H9 (cell line): ENCODE data around the gene CMPK2. TPM values are rescaled to one million over a fixed set of nuclear protein-coding genes. Genes with fewer than 3 reads are reported as not detected.

Experiments used
- DNase-seq: peaks from one replicate; pipeline ENCODE4 v3.0.0-alpha.2; 2017
- H2AFZ ChIP-seq: one replicate; pipeline ENCODE4 v1.6.1; 2013; ENCODE audit warnings: mild to moderate bottlenecking, low read length, control low read depth, moderate library complexity
- H2AK5ac ChIP-seq: 2 replicates; pipeline ENCODE4 v1.6.1; 2013; ENCODE audit warnings: low read length, control low read depth, mixed read lengths; ENCODE audit not compliant: insufficient read length
- H2BK120ac ChIP-seq: one replicate; pipeline ENCODE4 v1.6.1; 2013; ENCODE audit warnings: low read depth, mild to moderate bottlenecking, low read length, control low read depth, inconsistent platforms; ENCODE audit not compliant: poor library complexity, severe bottlenecking
- H2BK12ac ChIP-seq: 2 replicates; pipeline ENCODE4 v1.6.1; 2013; ENCODE audit warnings: low read length, control low read depth, mixed read lengths, low read depth; ENCODE audit not compliant: insufficient read length
- H2BK15ac ChIP-seq: 2 replicates; pipeline ENCODE4 v1.6.1; 2013; ENCODE audit warnings: low read depth, low read length, control low read depth
- H2BK20ac ChIP-seq: one replicate; pipeline ENCODE4 v1.6.1; 2013; ENCODE audit warnings: low read depth, mild to moderate bottlenecking, low read length, control low read depth, inconsistent platforms; ENCODE audit not compliant: poor library complexity, severe bottlenecking
- H2BK5ac ChIP-seq: 2 replicates; pipeline ENCODE4 v1.6.1; 2013; ENCODE audit warnings: low read length, control low read depth, mixed read lengths; ENCODE audit not compliant: insufficient read length
- H3K14ac ChIP-seq: 2 replicates; pipeline ENCODE4 v1.6.1; 2013; ENCODE audit warnings: low read length, control low read depth; ENCODE audit not compliant: insufficient read depth
- H3K18ac ChIP-seq: 2 replicates; pipeline ENCODE4 v1.6.1; 2013; ENCODE audit warnings: low read depth, mild to moderate bottlenecking, mixed read lengths, low read length, control low read depth; ENCODE audit not compliant: insufficient read length
- H3K23ac ChIP-seq: 2 replicates; pipeline ENCODE4 v1.6.1; 2013; ENCODE audit warnings: low read length, control low read depth, mixed read lengths, low read depth; ENCODE audit not compliant: insufficient read length
- H3K23me2 ChIP-seq: 2 replicates; pipeline ENCODE4 v1.6.1; 2013; ENCODE audit warnings: low read depth, mild to moderate bottlenecking, mixed read lengths, low read length, control low read depth; ENCODE audit not compliant: insufficient read length, poor library complexity, severe bottlenecking
- H3K27ac ChIP-seq: 2 replicates; pipeline ENCODE4 v1.5.1; 2013; ENCODE audit warnings: low read length, control low read depth, mixed read lengths, low read depth; ENCODE audit not compliant: insufficient read length
- H3K27me3 ChIP-seq: 2 replicates; pipeline ENCODE4 v1.6.1; 2013; ENCODE audit warnings: low read length, control low read depth, inconsistent platforms; ENCODE audit not compliant: insufficient read depth
- H3K4ac ChIP-seq: 2 replicates; pipeline ENCODE4 v1.6.1; 2013; ENCODE audit warnings: low read depth, mild to moderate bottlenecking, control low read depth, inconsistent platforms, low read length, moderate library complexity
- H3K4me1 ChIP-seq: 2 replicates; pipeline ENCODE4 v1.6.1; 2013; ENCODE audit warnings: low read length, control low read depth, inconsistent platforms; ENCODE audit not compliant: insufficient read depth
- H3K4me2 ChIP-seq: 2 replicates; pipeline ENCODE4 v1.6.1; 2013; ENCODE audit warnings: low read length, control low read depth, mixed read lengths; ENCODE audit not compliant: insufficient read length, insufficient read depth
- H3K56ac ChIP-seq: 2 replicates; pipeline ENCODE4 v1.6.1; 2013; ENCODE audit warnings: low read depth, mild to moderate bottlenecking, mixed read lengths, low read length, control low read depth; ENCODE audit not compliant: insufficient read length
- H3K79me1 ChIP-seq: 2 replicates; pipeline ENCODE4 v1.6.1; 2013; ENCODE audit warnings: low read depth, mild to moderate bottlenecking, moderate library complexity, low read length, control low read depth, inconsistent platforms; ENCODE audit not compliant: insufficient read depth, poor library complexity, severe bottlenecking
- H3K79me2 ChIP-seq: 2 replicates; pipeline ENCODE4 v1.6.1; 2013; ENCODE audit warnings: low read length, control low read depth, inconsistent platforms; ENCODE audit not compliant: insufficient read depth
- H3K9ac ChIP-seq: 2 replicates; pipeline ENCODE4 v1.6.1; 2013; ENCODE audit warnings: low read length, control low read depth, mixed read lengths; ENCODE audit not compliant: insufficient read length; ENCODE audit errors: extremely low read depth
- H3K9me3 ChIP-seq: one replicate; pipeline ENCODE4 v1.6.1; 2013; ENCODE audit warnings: low read depth, low read length, inconsistent platforms; ENCODE audit not compliant: control insufficient read depth
- H3T11ph ChIP-seq: one replicate; pipeline ENCODE4 v1.6.1; 2013; ENCODE audit warnings: mild to moderate bottlenecking, low read length, control low read depth, inconsistent platforms
- H4K20me1 ChIP-seq: one replicate; pipeline ENCODE4 v1.6.1; 2013; ENCODE audit not compliant: control insufficient read depth, insufficient read length, insufficient read depth
- H4K5ac ChIP-seq: 2 replicates; pipeline ENCODE4 v1.6.1; 2013; ENCODE audit warnings: low read depth, mild to moderate bottlenecking, mixed read lengths, low read length, control low read depth; ENCODE audit not compliant: insufficient read length
- H4K8ac ChIP-seq: replicated peaks from 2 replicates; pipeline ENCODE4 v1.6.1; 2013; ENCODE audit warnings: low read length, control low read depth, mixed read lengths, low read depth; ENCODE audit not compliant: insufficient read length
- H4K91ac ChIP-seq: 2 replicates; pipeline ENCODE4 v1.6.1; 2013; ENCODE audit warnings: low read depth, mild to moderate bottlenecking, moderate library complexity, mixed read lengths, low read length, control low read depth; ENCODE audit not compliant: insufficient read length
- H3K27ac Mint-ChIP-seq, 3 experiments: 2 replicates in 2 of 3; 3 replicates in 1 of 3; pipeline ENCODE4 v1.8.0; 2020 to 2021; ENCODE audit warnings: mixed read lengths in 3 of 3, mild to moderate bottlenecking in 1 of 3, moderate library complexity in 1 of 3
- H3K27me3 Mint-ChIP-seq: 2 replicates; pipeline ENCODE4 v1.8.0; 2021; ENCODE audit warnings: low read depth, mild to moderate bottlenecking, moderate library complexity, mixed read lengths
- H3K36me3 Mint-ChIP-seq, 3 experiments: 2 replicates in 2 of 3; 3 replicates in 1 of 3; pipeline ENCODE4 v1.8.0; 2020 to 2021; ENCODE audit warnings: low read depth in 3 of 3, mixed read lengths in 3 of 3; ENCODE audit not compliant: insufficient read depth in 1 of 3
- H3K4me1 Mint-ChIP-seq, 2 experiments: 2 replicates each; pipeline ENCODE4 v1.8.0; 2020; ENCODE audit warnings: mixed read lengths in 2 of 2
- H3K4me3 Mint-ChIP-seq, 2 experiments: 2 replicates in 1 of 2; 3 replicates in 1 of 2; pipeline ENCODE4 v1.8.0; 2020 to 2021; ENCODE audit warnings: mild to moderate bottlenecking in 2 of 2, mixed read lengths in 2 of 2, moderate library complexity in 1 of 2
- H3K9me3 Mint-ChIP-seq, 2 experiments: 2 replicates in 1 of 2; 3 replicates in 1 of 2; pipeline ENCODE4 v1.8.0; 2020; ENCODE audit warnings: mild to moderate bottlenecking in 2 of 2, mixed read lengths in 2 of 2, moderate library complexity in 1 of 2
- WGBS: extraction: QIAGEN DNeasy Blood & Tissue Kit; methylation state at CpG from one replicate; pipeline ENCODE4 v1.1.7; 2013; ENCODE audit warnings: missing lambda C conversion rate, low lambda C conversion rate, mixed read lengths; ENCODE audit not compliant: insufficient read length; ENCODE audit errors: extremely low coverage; 5-methylcytosine and 5-hydroxymethylcytosine counted together
- total RNA-seq: library from RNA; stranded (reverse); gene quantifications from 2 replicates; pipeline ENCODE4 v1.2.1, GENCODE V29; 2021
- TF ChIP-seq, protein P1 (sequence below): fragments of 200-600 bp; sonication (generic); conservative IDR thresholded peaks from 3 replicates; pipeline ENCODE4 v1.8.0; 2021; ENCODE audit warnings: antibody characterized with exemption, mild to moderate bottlenecking

CMPK2 gene
- total RNA-seq, 1 experiment from 2014 or later = 0.90 TPM

DNA sequence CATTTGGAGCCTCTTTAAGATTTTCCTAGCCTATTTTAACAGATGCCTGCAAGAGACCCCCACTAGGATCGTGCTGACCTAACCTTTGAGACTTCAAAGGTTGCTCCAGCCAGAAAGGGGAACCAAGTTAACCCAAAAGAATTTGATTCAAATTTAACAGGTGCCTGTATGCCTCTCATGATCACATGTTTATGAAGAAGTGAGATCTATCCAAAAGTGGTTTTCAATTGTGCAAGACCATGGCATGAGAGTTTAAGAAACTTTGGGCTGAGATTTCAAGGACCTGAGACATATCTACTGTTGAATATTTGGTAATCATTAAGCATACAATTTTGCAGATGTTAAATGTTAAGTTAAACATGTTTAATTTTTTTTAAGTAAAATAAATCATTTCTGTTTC is 10.6 kb upstream of the CMPK2 start:
- Histone ChIP-seq H4K8ac (no peak overlapping the region), H3K9ac (no peak overlapping the region), H3T11ph (no peak overlapping the region), H3K27me3 (no peaks in the 10 kb centered on the region), H2AFZ (no peak overlapping the region), H3K4ac (no peak overlapping the region), H2BK120ac (no peak overlapping the region), H3K4me1 (no peaks in the 10 kb centered on the region), H3K14ac (no peak overlapping the region), H3K79me2 (no peaks in the 10 kb centered on the region), H2BK12ac (no peak overlapping the region), H4K20me1 (no peaks in the 10 kb centered on the region), H3K23ac (no peak overlapping the region), H3K4me2 (no peak overlapping the region), H3K79me1 (no peaks in the 10 kb centered on the region), H3K27ac (no peak overlapping the region), H3K56ac (no peak overlapping the region), H2BK5ac (no peak overlapping the region), H2BK20ac (no peak overlapping the region), H2BK15ac (no peak overlapping the region), H3K23me2 (no peaks in the 10 kb centered on the region), H2AK5ac (no peak overlapping the region), H3K9me3 (peaks cover 8% of the 10 kb centered on the region), H3K18ac (no peak overlapping the region), H4K5ac (no peak overlapping the region), H4K91ac (no peak overlapping the region)
- TF ChIP-seq, protein P1, sequence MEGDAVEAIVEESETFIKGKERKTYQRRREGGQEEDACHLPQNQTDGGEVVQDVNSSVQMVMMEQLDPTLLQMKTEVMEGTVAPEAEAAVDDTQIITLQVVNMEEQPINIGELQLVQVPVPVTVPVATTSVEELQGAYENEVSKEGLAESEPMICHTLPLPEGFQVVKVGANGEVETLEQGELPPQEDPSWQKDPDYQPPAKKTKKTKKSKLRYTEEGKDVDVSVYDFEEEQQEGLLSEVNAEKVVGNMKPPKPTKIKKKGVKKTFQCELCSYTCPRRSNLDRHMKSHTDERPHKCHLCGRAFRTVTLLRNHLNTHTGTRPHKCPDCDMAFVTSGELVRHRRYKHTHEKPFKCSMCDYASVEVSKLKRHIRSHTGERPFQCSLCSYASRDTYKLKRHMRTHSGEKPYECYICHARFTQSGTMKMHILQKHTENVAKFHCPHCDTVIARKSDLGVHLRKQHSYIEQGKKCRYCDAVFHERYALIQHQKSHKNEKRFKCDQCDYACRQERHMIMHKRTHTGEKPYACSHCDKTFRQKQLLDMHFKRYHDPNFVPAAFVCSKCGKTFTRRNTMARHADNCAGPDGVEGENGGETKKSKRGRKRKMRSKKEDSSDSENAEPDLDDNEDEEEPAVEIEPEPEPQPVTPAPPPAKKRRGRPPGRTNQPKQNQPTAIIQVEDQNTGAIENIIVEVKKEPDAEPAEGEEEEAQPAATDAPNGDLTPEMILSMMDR = no peak
- Mint-ChIP-seq H3K27ac (no peak overlapping the region), H3K4me3 (no peak overlapping the region), H3K4me1 (no peaks in the 10 kb centered on the region), H3K9me3 (peaks cover 18 to 24% of the 10 kb centered on the region in 2 experiments), H3K36me3 (peaks cover 5 to 21% (median 5%) of the 10 kb centered on the region in 3 experiments; a peak in 6 of 7 replicates), H3K27me3 (peaks cover 8% of the 10 kb centered on the region)
- DNase-seq = no peak
- no CpG with 5 or more reads among the region's 1 CpG for WGBS
